Stimulated activated CD8-positive, alpha-beta memory T cell treated with anti-CD3 and anti-CD28 coated beads, Interleukin-15, amount 100 ng/mL, for 1 hour (primary cell): ENCODE results near the gene LOXL4.
"Not testable (repeated sequence)": the region's sequence is repeated elsewhere in the genome, so short reads cannot be mapped to it uniquely, and the experiment has no call there.

Source experiments
- DNase-seq: peaks from one replicate; pipeline ENCODE4 v3.0.0-alpha.2; 2020; ENCODE audit warnings: low read depth

The LOXL4 gene

GRCh38 chr10:98242823-98243222, 25.2 kb downstream of the LOXL4 start:
- no peak for DNase-seq

- no peak for DNase-seq
Measured at GRCh38 chr10:98240524-98240923, 27.5 kb downstream of the LOXL4 start.

- DNase-seq, result no peak
Measured at GRCh38 chr10:98238391-98238790, 29.6 kb downstream of the LOXL4 start.

GRCh38 chr10:98236862-98237261, 31.1 kb downstream of the LOXL4 start:
- no peak for DNase-seq

DNA sequence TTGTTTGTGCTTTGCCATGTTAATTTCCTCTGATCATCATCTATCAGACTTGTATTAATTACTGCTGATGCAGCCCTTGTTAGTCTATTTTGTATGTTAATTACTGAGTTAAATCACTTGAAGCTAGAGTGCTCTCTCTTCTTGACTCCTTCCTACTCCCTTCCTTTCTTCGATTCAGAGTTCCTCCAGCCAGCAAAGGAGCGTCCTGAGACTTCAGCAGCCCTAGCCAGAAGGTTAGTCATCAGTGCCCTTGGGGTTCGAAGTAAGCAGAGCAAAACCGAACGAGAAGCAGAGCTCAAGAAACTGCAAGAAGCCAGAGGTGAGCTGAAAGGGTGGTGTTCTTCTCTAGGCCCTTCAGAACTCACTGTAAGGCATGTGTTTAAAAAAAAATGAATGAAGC, 32.1 kb downstream of the LOXL4 start:
- no peak for DNase-seq

- DNase-seq, result no peak
Measured at GRCh38 chr10:98231417-98231816, 36.6 kb downstream of the LOXL4 start.

DNA sequence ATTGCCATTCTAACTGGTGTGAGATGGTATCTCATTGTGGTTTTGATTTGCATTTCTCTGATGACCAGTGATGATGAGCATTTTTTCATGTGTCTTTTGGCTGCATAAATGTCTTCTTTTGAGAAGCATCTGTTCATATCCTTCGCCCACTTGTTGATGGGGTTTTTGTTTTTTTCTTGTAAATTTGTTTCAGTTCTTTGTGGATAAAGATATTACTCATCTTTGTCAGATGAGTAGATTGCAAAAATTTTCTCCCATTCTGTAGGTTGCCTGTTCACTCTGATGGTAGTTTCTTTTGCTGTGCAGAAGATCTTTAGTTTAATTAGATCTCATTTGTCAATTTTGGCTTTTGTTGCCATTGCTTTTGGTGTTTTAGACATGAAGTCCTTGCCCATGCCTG, 39.7 kb downstream of the LOXL4 start:
- DNase-seq, result not testable (repeated sequence)

DNA sequence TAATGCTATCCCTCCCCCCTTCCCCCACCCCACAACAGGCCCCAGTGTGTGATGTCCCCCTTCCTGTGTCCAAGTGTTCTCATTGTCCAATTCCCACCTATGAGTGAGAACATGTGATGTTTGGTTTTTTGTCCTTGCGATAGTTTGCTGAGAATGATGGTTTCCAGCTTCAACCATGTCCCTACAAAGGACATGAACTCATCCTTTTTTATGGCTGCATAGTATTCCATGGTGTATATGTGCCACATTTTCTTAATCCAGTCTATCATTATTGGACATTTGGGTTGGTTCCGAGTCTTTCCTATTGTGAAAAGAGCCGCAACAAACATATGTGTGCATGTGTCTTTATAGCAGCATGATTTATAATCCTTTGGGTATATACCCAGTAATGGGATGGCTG, 40.3 kb downstream of the LOXL4 start:
- DNase-seq, result not testable (repeated sequence)

- DNase-seq, result no peak
Measured at GRCh38 chr10:98226508-98227144, 41.4 kb downstream of the LOXL4 start.

DNA sequence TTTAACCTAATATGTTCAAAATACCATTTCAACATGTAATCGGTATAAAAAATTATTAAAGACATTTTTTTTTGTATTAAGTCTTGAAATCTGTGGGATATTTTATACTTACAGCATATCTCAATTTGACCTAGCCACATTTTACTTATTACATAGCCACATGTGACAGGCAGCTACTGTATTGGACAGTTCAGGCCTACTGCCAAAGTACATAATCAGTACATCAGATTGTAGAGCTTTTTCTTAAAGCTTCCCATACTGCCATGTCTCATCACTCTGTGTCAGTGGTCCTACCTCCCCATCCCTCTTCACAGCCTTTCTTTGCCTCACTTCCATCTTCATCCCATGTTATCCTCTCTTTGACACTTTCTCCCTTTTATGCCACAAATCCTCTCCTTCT, 43.0 kb downstream of the LOXL4 start:
- DNase-seq, result no peak

DNA sequence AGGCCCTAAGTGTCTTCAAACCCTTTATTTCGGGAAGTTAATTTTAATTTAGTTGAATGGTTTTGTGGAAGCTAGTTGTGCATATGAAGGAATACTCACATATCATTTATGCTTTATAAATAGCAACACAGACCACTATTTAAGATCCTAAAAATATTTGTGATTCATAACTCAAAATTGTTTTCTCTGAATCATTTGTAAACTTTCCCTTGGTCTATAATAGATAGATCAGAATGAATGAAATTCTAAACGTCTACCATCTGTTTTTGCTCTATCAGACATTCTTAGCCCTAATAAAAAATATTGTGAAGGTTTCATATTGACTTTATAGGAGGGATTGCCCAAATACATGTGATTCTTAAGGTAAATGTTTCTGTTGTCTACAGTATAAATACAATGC, 43.5 kb downstream of the LOXL4 start:
- DNase-seq, result no peak

DNA sequence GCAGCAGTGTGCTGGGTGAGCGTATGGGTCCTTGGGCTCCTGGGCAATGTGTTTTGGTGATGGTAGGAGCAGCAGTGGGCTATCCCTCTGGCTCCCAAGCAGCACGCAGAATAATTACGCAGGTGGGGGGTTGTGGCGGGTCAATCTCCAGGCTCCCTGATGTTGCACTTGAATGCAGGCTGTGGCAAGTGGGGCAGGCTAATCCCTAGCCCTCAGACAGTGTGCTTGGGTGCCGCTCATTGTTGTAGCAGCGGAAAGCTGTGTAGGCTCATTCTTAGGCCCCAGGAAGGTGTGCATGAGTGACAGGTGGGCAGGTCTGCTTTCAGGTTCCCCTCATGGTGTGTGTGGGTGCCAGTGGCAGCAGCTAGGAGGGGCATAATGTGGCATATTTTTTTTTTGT, 44.1 kb downstream of the LOXL4 start:
- no peak for DNase-seq

DNA sequence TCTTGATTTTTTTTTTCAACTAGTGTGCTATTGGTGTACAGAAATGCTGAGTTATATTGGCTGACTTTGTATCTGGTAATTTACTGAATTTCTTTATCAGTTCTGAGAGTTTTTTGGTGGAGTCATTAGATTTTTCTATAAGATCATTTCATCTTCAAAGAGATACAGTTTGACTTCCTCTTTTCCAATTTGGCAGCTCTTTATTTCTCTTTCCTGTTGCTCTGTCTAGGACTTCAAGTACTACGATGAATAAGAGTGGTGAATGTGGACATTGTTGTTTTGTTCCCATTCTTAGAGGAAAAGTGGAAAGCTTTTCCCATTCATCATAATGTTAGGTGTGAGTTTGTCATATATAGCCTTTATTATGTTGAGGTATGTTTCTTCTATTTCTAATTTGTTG, 50.2 kb downstream of the LOXL4 start:
- DNase-seq, result no peak

DNA sequence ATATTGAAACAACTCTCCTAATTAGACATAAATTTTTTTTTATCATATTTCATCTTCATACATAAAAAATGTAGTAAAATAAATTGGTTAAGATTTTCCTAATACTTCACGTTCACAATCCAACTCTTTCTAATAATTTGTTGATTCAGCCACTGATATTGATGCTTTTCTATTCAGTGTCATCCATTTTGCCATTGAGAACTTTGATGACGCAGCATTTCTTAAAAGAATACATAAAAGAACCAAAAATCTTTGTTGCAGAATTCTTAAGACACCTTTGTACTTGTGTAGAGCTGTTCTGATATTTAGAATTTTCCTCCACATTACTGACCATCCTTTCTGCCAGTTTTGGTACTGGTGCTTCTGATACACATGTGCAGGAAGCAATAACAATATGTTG, 52.6 kb downstream of the LOXL4 start:
- DNase-seq, result no peak

GRCh38 chr10:98213740-98214139, 54.3 kb downstream of the LOXL4 start:
- DNase-seq, result no peak

DNA sequence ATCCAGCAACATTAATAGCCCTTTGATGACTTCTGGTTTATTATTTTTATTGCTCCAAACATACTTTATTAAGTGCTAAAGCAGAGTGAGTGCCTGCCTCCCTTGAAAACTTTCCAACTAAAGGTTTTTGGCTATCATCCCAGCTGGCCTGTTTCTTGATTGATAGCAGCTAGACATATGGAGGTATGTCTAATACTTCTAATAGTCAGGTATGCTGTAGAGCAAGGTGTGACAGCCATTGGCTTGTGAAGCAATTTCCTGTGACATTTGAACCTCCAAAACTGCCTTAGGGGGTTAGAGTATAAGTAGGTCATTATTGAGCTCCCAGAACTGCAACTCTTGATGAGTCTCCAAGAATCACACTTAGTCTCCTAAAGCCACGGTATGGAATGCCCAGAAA, 55.8 kb downstream of the LOXL4 start:
- no peak for DNase-seq

DNA sequence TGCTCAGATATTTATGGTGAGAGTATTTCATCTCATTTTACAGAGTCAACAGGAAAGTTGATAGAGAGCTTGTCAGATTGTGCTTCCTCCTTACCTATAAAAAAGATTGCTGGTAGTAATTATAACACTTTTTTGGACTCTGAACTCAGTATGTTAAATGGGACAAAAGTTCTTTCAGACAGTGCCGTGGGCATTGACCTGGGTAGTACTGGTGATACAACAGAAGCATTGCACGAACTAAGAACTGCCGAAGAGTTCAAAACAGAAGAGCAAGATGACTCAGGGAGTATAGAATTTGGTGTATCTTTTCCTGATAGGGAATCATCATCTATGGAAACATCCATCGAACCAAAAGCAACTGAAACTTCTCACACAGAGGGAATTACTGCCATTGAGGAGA, 58.6 kb downstream of the LOXL4 start:
- DNase-seq, result no peak

- DNase-seq, result no peak
Measured at GRCh38 chr10:98208925-98209324, 59.1 kb downstream of the LOXL4 start.

- DNase-seq, result no peak
Measured at GRCh38 chr10:98205351-98205750, 62.6 kb downstream of the LOXL4 start.

DNA sequence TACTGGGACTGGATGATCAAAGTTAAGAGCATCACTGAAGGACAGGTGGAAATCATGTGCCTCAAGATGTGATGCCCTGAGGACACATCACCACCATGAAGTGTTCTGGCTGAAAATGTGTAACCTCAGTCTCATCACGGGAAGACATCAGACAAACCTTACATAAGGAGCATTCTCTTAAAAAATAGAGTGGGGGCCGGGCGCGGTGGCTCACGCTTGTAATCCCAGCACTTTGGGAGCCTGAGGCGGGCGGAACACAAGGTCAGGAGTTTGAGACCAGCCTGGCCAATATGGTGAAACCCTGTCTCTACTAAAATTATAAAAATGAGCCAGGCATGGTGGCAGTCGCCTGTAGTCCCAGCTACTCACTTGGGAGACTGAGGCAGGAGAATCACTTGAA, 65.6 kb downstream of the LOXL4 start:
- no peak for DNase-seq

- DNase-seq, result no peak
Measured at GRCh38 chr10:98201760-98202159, 66.2 kb downstream of the LOXL4 start.
